ENCODE results near the gene TDRD10. TPM values are rescaled to one million over a fixed set of nuclear protein-coding genes. Genes with fewer than 3 reads are reported as not detected.

The TDRD10 gene
- total and polyA plus RNA-seq, 4 donors = 0.23 to 1.5 (median 0.78) TPM

DNA sequence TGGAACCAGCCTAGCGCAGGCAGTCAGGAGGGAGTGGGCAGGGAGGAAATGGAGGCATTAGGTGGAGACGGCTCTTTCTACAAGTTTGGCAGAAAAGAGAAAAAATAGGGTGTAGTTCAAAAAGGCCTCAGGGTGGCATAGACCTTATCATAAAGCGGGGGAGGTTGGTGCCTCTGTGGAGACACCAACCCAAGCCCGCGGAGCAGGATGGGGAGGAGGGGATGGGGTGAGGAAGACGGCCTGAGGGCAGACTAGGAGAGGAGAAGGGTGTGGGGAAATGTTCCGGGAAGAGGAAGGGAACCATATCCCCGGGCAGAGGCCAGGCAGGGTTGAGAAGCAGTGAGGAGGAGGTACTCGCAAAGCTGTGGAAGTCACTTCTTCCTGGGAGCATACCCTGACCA is 17.6 kb downstream of the TDRD10 start:
- DNase-seq (ENCODE audit: low spot score) = no peak
- Histone ChIP-seq H3K27me3 (ENCODE audit: control insufficient read depth in 4 of 4, insufficient read depth in 4 of 4, low read length in 3 of 4) (no peaks in the 10 kb centered on the region), H3K4me3 (ENCODE audit: low read depth in 1 of 3, low read length in 3 of 3) (no peak overlapping the region), H3K4me1 (ENCODE audit: control insufficient read depth in 4 of 4, insufficient read depth in 4 of 4, low read length in 3 of 4) (peaks cover 3 to 21% (median 8%) of the 10 kb centered on the region in 4 donors), H3K27ac (ENCODE audit: low read depth in 1 of 2, low read length in 2 of 2) (no peak overlapping the region), H3K9ac (ENCODE audit: low read depth in 1 of 2, low read length in 2 of 2) (no peak overlapping the region), H3K36me3 (ENCODE audit: control insufficient read depth in 4 of 4, insufficient read depth in 3 of 4, low read depth in 1 of 4, low read length in 3 of 4) (no peaks in the 10 kb centered on the region), H3K9me3 (ENCODE audit: control insufficient read depth in 4 of 4, low read length in 3 of 4) (no peaks in the 10 kb centered on the region)
- TF ChIP-seq RXRA (IDR thresholded peaks at IDR 0.05) (no peak), NR2F2 (IDR thresholded peaks at IDR 0.05) (no peak), SP1 (IDR thresholded peaks at IDR 0.05) (no peak), FOXA2 (IDR thresholded peaks at IDR 0.05) (no peak), TAF1 (conservative IDR thresholded peaks at IDR 0.05) (no peak), RAD21 (IDR thresholded peaks at IDR 0.05) (no peak), YY1 (IDR thresholded peaks at IDR 0.05) (no peak), GABPA (IDR thresholded peaks at IDR 0.05 in 1 of 2, conservative IDR thresholded peaks at IDR 0.05 in 1 of 2) (no peak), HNF4A (conservative IDR thresholded peaks at IDR 0.05) (no peak), EGR1 (IDR thresholded peaks at IDR 0.05; ENCODE audit: low read depth in 2 of 2) (no peak), ZBTB33 (IDR thresholded peaks at IDR 0.05) (no peak), FOXA1 (IDR thresholded peaks at IDR 0.05) (no peak), JUND (IDR thresholded peaks at IDR 0.05) (no peak), HNF4G (IDR thresholded peaks at IDR 0.05) (no peak)
- TF ChIP-seq, protein P1, sequence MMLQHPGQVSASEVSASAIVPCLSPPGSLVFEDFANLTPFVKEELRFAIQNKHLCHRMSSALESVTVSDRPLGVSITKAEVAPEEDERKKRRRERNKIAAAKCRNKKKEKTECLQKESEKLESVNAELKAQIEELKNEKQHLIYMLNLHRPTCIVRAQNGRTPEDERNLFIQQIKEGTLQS (IDR thresholded peaks at IDR 0.05) = no peak
- TF ChIP-seq, protein P2, sequence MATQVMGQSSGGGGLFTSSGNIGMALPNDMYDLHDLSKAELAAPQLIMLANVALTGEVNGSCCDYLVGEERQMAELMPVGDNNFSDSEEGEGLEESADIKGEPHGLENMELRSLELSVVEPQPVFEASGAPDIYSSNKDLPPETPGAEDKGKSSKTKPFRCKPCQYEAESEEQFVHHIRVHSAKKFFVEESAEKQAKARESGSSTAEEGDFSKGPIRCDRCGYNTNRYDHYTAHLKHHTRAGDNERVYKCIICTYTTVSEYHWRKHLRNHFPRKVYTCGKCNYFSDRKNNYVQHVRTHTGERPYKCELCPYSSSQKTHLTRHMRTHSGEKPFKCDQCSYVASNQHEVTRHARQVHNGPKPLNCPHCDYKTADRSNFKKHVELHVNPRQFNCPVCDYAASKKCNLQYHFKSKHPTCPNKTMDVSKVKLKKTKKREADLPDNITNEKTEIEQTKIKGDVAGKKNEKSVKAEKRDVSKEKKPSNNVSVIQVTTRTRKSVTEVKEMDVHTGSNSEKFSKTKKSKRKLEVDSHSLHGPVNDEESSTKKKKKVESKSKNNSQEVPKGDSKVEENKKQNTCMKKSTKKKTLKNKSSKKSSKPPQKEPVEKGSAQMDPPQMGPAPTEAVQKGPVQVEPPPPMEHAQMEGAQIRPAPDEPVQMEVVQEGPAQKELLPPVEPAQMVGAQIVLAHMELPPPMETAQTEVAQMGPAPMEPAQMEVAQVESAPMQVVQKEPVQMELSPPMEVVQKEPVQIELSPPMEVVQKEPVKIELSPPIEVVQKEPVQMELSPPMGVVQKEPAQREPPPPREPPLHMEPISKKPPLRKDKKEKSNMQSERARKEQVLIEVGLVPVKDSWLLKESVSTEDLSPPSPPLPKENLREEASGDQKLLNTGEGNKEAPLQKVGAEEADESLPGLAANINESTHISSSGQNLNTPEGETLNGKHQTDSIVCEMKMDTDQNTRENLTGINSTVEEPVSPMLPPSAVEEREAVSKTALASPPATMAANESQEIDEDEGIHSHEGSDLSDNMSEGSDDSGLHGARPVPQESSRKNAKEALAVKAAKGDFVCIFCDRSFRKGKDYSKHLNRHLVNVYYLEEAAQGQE (IDR thresholded peaks at IDR 0.05) = no peak
- TF ChIP-seq, protein P3, sequence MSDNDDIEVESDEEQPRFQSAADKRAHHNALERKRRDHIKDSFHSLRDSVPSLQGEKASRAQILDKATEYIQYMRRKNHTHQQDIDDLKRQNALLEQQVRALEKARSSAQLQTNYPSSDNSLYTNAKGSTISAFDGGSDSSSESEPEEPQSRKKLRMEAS (IDR thresholded peaks at IDR 0.05) = no peak
- TF ChIP-seq, protein P4, sequence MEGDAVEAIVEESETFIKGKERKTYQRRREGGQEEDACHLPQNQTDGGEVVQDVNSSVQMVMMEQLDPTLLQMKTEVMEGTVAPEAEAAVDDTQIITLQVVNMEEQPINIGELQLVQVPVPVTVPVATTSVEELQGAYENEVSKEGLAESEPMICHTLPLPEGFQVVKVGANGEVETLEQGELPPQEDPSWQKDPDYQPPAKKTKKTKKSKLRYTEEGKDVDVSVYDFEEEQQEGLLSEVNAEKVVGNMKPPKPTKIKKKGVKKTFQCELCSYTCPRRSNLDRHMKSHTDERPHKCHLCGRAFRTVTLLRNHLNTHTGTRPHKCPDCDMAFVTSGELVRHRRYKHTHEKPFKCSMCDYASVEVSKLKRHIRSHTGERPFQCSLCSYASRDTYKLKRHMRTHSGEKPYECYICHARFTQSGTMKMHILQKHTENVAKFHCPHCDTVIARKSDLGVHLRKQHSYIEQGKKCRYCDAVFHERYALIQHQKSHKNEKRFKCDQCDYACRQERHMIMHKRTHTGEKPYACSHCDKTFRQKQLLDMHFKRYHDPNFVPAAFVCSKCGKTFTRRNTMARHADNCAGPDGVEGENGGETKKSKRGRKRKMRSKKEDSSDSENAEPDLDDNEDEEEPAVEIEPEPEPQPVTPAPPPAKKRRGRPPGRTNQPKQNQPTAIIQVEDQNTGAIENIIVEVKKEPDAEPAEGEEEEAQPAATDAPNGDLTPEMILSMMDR (IDR thresholded peaks at IDR 0.05; ENCODE audit: low read depth, low read length, missing input control) = no peak
- 82% methylated on average over 9 of the region's 9 CpGs for WGBS

All from liver (tissue), 9 donors.